Measurements from ENCODE around the gene ZDHHC12. TPM values are rescaled to one million over a fixed set of nuclear protein-coding genes. Genes with fewer than 3 reads are reported as not detected.

Gene ZDHHC12
- total RNA-seq, 1 donor: 35.1 TPM

DNA sequence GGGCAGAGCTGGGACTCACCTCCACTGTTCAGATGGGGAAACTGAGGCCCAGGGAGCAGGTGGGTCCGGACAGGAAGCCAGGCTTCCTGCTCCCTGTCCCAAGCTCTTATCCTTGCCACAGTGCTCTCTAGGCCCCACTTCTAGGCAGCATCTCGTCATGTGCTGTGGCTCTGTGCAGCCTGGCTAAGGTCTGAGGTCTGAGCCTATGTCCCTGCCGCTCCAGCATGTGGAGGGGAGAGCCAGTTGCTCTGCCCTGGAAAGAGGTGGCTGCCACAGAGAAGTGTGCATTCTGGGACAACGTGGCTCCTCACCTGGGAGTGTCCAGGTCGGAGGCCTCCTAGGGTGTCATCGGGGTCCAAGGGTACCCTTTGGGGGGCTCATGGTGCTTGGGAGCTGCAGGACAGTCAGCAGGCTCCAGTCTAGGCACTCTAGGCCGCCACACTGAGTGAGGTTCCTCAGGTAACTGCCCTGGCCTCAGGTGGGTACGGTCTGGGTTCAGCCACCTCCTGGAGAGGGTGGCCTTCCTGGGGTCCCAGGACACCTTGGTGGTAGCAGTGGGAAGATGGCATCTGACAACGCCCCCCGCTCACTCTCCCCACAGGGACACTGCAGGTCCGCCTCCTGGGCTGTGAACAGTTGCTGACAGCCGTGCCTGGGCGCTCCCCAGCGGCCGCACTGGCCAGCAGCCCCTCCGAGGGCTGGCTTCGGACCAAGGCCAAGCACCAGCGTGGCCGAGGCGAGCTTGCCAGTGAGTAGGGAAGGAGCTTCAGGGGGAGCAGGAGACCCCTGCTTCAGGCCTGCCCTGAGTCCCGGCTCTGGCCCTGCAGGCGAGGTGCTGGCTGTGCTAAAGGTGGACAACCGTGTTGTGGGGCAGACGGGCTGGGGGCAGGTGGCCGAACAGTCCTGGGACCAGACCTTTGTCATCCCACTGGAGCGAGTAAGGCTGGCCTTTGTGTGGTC lies 11.2 kb downstream of the ZDHHC12 start:
- H3K4me2 ChIP-seq (ENCODE audit: insufficient read depth, low read length): no peak overlapping the region
- H3K4me1 ChIP-seq (ENCODE audit: insufficient read depth, low read length): no peaks in the 10 kb centered on the region
- no peaks in the 10 kb centered on the region for H3K27me3 ChIP-seq (ENCODE audit: insufficient read depth, low read length)
- no peaks in the 10 kb centered on the region for H3K36me3 ChIP-seq (ENCODE audit: insufficient read depth, low read length)
- no peak overlapping the region for H2AFZ ChIP-seq (ENCODE audit: low read length)
- no peaks in the 10 kb centered on the region for H4K20me1 ChIP-seq (ENCODE audit: insufficient read depth, low read length)
- no peak for TF ChIP-seq CTCF (IDR thresholded peaks at IDR 0.05; ENCODE audit: extremely low read depth, low read depth, low read length)
- H3K9me3 ChIP-seq (ENCODE audit: low read depth, low read length): no peaks in the 10 kb centered on the region
- no peak overlapping the region for H3K4me3 ChIP-seq (ENCODE audit: insufficient read depth, low read length)
- DNase-seq (ENCODE audit: insufficient read length, low spot score, missing footprints): peak; percentile 77
- H3K79me2 ChIP-seq (ENCODE audit: insufficient read depth, low read length): no peaks in the 10 kb centered on the region
- no peak overlapping the region for H3K27ac ChIP-seq (ENCODE audit: low read depth, low read length)

GRCh38 chr9:128707446-128707845 lies 16.5 kb downstream of the ZDHHC12 start:
- Histone ChIP-seq H3K27ac (ENCODE audit: low read depth, low read length) (no peak overlapping the region), H3K9me3 (ENCODE audit: low read depth, low read length) (no peaks in the 10 kb centered on the region), H3K4me1 (ENCODE audit: insufficient read depth, low read length) (no peaks in the 10 kb centered on the region), H2AFZ (ENCODE audit: low read length) (no peak overlapping the region), H3K4me2 (ENCODE audit: insufficient read depth, low read length) (no peak overlapping the region), H3K27me3 (ENCODE audit: insufficient read depth, low read length) (no peaks in the 10 kb centered on the region), H3K4me3 (ENCODE audit: insufficient read depth, low read length) (no peak overlapping the region), H3K79me2 (ENCODE audit: insufficient read depth, low read length) (no peaks in the 10 kb centered on the region), H4K20me1 (ENCODE audit: insufficient read depth, low read length) (no peaks in the 10 kb centered on the region), H3K36me3 (ENCODE audit: insufficient read depth, low read length) (no peaks in the 10 kb centered on the region)
- no peak for TF ChIP-seq CTCF (IDR thresholded peaks at IDR 0.05; ENCODE audit: extremely low read depth, low read depth, low read length)
- peak; percentile 59 for DNase-seq (ENCODE audit: insufficient read length, low spot score, missing footprints)

- Histone ChIP-seq H3K4me3 (ENCODE audit: insufficient read depth, low read length) (no peak overlapping the region), H3K4me1 (ENCODE audit: insufficient read depth, low read length) (no peaks in the 10 kb centered on the region), H3K27ac (ENCODE audit: low read depth, low read length) (no peak overlapping the region), H3K36me3 (ENCODE audit: insufficient read depth, low read length) (no peaks in the 10 kb centered on the region), H2AFZ (ENCODE audit: low read length) (no peak overlapping the region), H4K20me1 (ENCODE audit: insufficient read depth, low read length) (no peaks in the 10 kb centered on the region), H3K4me2 (ENCODE audit: insufficient read depth, low read length) (no peak overlapping the region), H3K27me3 (ENCODE audit: insufficient read depth, low read length) (no peaks in the 10 kb centered on the region), H3K9me3 (ENCODE audit: low read depth, low read length) (no peaks in the 10 kb centered on the region), H3K79me2 (ENCODE audit: insufficient read depth, low read length) (no peaks in the 10 kb centered on the region)
- TF ChIP-seq CTCF (IDR thresholded peaks at IDR 0.05; ENCODE audit: extremely low read depth, low read depth, low read length): no peak
- DNase-seq (ENCODE audit: insufficient read length, low spot score, missing footprints): peak; percentile 64
Measured at GRCh38 chr9:128706671-128707381, 17.1 kb downstream of the ZDHHC12 start.

- DNase-seq (ENCODE audit: insufficient read length, low spot score, missing footprints): no peak
- H3K36me3 ChIP-seq (ENCODE audit: insufficient read depth, low read length): no peaks in the 10 kb centered on the region
- no peak for TF ChIP-seq CTCF (IDR thresholded peaks at IDR 0.05; ENCODE audit: extremely low read depth, low read depth, low read length)
- H3K27ac ChIP-seq (ENCODE audit: low read depth, low read length): no peak overlapping the region
- H2AFZ ChIP-seq (ENCODE audit: low read length): no peak overlapping the region
- no peak overlapping the region for H3K4me2 ChIP-seq (ENCODE audit: insufficient read depth, low read length)
- H4K20me1 ChIP-seq (ENCODE audit: insufficient read depth, low read length): no peaks in the 10 kb centered on the region
- H3K27me3 ChIP-seq (ENCODE audit: insufficient read depth, low read length): no peaks in the 10 kb centered on the region
- no peaks in the 10 kb centered on the region for H3K79me2 ChIP-seq (ENCODE audit: insufficient read depth, low read length)
- no peak overlapping the region for H3K4me3 ChIP-seq (ENCODE audit: insufficient read depth, low read length)
- H3K4me1 ChIP-seq (ENCODE audit: insufficient read depth, low read length): no peaks in the 10 kb centered on the region
- H3K9me3 ChIP-seq (ENCODE audit: low read depth, low read length): no peaks in the 10 kb centered on the region
Measured at GRCh38 chr9:128706045-128706444, 17.9 kb downstream of the ZDHHC12 start.
